ENCODE results near the gene RIMBP3C.
"Not testable (repeated sequence)": the region's sequence is repeated elsewhere in the genome, so short reads cannot be mapped to it uniquely, and the experiment has no call there.

Gene RIMBP3C

GRCh38 chr22:21526705-21527500 lies 24.4 kb downstream of the RIMBP3C start:
- not testable (repeated sequence) for DNase-seq (ENCODE audit: low read depth in 2 of 2)

- DNase-seq (ENCODE audit: low read depth in 2 of 2): peak in 1 of 2 donors; percentile 44
These were observed 34.1 kb downstream of the RIMBP3C start for GRCh38 chr22:21516970-21517764.

DNA sequence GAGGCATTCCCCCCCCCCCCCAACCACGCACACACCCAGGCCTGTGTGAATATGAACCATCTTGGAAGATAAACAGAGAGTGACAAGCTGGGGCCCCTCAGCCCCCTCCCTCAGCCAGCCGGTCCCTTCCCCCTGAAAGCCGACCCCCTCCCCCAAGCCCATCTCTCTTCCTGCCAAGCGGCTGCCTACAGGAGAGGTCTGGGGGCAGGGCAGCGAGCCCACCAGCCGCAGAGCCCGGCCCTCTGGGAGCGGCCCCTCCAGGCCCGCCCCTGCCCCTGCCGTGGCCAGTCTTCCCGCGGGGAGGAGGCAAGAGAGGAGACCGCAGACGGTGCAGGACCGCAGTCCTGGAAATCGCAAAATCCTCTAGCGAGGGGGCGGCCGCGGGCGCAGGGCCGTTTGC lies 34.7 kb downstream of the RIMBP3C start:
- not testable (repeated sequence) for DNase-seq (ENCODE audit: low read depth in 2 of 2)

DNA sequence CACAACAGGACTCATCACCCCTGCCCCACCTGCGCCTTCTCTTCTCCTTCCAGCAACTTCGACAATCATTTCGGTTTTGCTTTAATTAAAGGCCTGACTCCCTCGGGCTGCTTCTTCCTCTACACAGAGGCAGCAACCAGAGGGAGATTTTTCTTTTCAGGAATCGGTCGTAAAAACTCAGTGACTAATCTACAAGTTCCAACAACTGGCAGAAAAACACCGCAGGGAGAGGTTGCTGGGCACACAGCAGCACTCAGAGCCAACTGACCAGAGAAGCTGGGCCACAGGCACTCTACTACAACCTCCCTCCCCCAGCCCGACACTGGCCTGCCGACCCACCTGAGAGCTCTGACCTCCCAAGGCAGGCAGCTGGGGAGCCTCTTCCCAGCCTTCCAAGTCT lies 36.0 kb downstream of the RIMBP3C start:
- DNase-seq (ENCODE audit: low read depth in 2 of 2): not testable (repeated sequence)

DNA sequence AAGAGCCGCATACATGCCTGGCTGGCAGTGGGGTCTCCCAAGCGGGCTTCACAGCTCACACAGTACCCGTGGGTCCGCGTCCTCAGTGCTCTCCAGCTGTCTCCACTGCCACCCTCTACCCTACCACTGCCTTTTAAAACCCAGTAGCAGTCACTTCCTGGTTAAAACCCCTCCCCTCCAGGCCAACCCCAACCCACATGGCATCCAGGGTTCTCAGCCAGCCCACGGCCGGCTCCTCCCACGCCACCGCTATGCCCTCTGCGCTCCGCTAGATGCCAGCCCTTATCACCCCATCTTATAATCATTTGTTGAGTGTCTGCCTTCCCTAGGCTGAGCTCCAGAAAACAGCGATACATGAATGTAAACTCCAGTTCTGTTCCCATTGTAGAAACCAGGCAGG lies 37.1 kb downstream of the RIMBP3C start:
- not testable (repeated sequence) for DNase-seq (ENCODE audit: low read depth in 2 of 2)

- not testable (repeated sequence) for DNase-seq (ENCODE audit: low read depth in 2 of 2)
These were observed 39.2 kb downstream of the RIMBP3C start for GRCh38 chr22:21512022-21512421.

GRCh38 chr22:21510397-21510796 lies 40.9 kb downstream of the RIMBP3C start:
- DNase-seq (ENCODE audit: low read depth in 2 of 2): not testable (repeated sequence)

GRCh38 chr22:21499623-21500506 lies 51.4 kb downstream of the RIMBP3C start:
- not testable (repeated sequence) for DNase-seq (ENCODE audit: low read depth in 2 of 2)

DNA sequence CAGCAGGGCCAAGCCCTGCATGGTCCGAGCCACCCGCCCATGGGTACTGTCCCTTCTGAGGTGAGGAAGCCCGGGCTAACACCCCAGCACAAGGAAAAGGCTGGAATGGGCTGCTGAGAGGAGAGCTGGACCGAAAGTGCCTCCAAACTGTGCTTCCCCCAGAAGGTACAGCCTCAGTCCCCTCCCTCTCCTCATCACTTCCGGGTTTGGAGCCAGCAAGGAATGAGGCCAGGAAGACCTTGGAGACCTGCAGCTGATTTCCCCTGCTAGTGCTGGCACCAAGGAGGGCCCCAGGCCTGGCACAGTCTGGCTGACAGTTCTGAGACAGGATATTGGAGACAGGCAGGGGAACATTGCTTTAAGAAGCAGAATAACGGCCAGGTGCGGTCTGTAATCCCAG lies 52.8 kb downstream of the RIMBP3C start:
- not testable (repeated sequence) for DNase-seq (ENCODE audit: low read depth in 2 of 2)

DNA sequence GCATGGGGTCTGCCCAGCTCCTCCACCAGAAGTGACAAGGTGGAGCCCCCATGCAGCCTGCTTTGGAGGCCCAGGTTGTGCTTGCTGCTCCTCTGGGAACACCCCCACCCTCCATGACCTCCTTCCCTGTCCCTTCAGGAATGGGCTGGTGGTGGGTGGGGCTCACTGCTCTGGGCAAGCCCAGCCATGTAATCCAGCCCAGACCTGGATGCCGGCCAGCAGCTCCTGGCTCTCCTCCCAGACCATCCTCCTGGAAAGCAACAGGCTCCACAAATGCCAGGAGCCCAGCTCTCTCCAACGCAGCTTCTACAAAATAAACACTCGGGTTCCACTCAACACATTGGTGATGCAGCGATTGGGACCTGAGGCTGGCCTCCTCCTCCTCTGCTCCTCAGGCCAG lies 53.3 kb downstream of the RIMBP3C start:
- DNase-seq (ENCODE audit: low read depth in 2 of 2): not testable (repeated sequence)
